SH-SY5Y (cell line): ENCODE data around the gene ADGRA1.

Experiments
- GATA2 ChIP-seq: IDR thresholded peaks from 2 replicates; pipeline ENCODE4 v1.6.1; 2011; ENCODE audit warnings: mild to moderate bottlenecking, low read depth, low read length
- GATA3 ChIP-seq: IDR thresholded peaks from 2 replicates; pipeline ENCODE4 v1.6.1; 2011; ENCODE audit warnings: low read depth, mild to moderate bottlenecking, low read length, moderate library complexity

DNA sequence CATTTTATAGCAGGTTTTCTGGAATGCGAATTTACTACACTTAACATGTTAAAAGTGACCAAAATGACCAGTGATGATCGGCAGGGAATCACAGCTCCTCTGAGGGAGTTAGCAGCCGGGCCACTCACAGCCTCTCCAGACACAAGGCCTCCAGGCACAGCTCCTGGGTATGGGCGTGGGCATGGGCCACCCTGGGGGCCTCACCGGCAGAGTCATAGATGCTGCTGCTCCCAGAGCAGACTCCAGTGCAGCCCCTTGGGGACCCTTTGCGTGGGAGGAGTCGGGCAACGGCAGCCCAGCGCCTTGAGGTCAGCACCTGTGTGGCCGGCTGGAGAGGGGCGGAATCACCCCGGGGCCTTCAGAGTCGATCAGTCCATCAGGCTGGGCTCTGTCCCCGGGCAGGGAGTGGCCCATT is 80.9 kb downstream of the ADGRA1 start:
- TF ChIP-seq GATA2 (no peak), GATA3 (no peak)
